HEK293 (cell line): ENCODE measurements around the gene NFE2L1.
A peak's percentile ranks its signal among the peaks of the same experiment; 100 is the strongest.

Experiments
- CTCF ChIA-PET: fragments of 350-600 bp; formaldehyde crosslinking; extraction: SDS; loops from one replicate; lab custom pipeline; 2021; ENCODE audit warnings: antibody characterized with exemption; lab: Yijun Ruan, JAX
- POLR2A ChIA-PET: fragments of 300-600 bp; formaldehyde crosslinking; extraction: SDS; loops from one replicate; lab custom pipeline; 2020; ENCODE audit warnings: antibody characterized with exemption, inconsistent platforms; lab: Yijun Ruan, JAX
- H3K27ac ChIP-seq: fragments of 200-500 bp; sonication (Bioruptor generic); 2 replicates; pipeline ENCODE4 v1.5.1; 2014; ENCODE audit warnings: low read depth, low read length, control low read depth, inconsistent platforms; ENCODE audit errors: extremely low read depth
- H3K36me3 ChIP-seq, 2 experiments: fragments of 200-500 bp in 1 of 2; sonication (Bioruptor generic) in 1 of 2; 1 replicate in 1 of 2; 2 replicates in 1 of 2; pipeline ENCODE4 v1.5.1; 2014 to 2017; ENCODE audit warnings: inconsistent platforms in 2 of 2, low read length in 2 of 2; ENCODE audit not compliant: control insufficient read depth in 2 of 2, insufficient read depth in 1 of 2
- H3K4me1 ChIP-seq: fragments of 200-500 bp; sonication (Bioruptor generic); 2 replicates; pipeline ENCODE4 v1.5.1; 2014; ENCODE audit warnings: mild to moderate bottlenecking, low read length, inconsistent platforms; ENCODE audit not compliant: control insufficient read depth, insufficient read depth
- H3K4me3 ChIP-seq: 2 replicates; pipeline ENCODE4 v1.5.1; 2011; ENCODE audit warnings: low read depth, mild to moderate bottlenecking, control low read depth, low read length, moderate library complexity
- H3K9me3 ChIP-seq: fragments of 200-500 bp; sonication (Bioruptor generic); 2 replicates; pipeline ENCODE4 v1.5.1; 2014; ENCODE audit warnings: low read depth, low read length, inconsistent platforms; ENCODE audit not compliant: control insufficient read depth, insufficient read depth
- MEIS1 ChIP-seq: sonication (generic); formaldehyde crosslinking; IDR thresholded peaks from 2 replicates; pipeline ENCODE4 v1.8.1; 2022; ENCODE audit warnings: missing genetic modification reagents, mild to moderate bottlenecking, borderline replicate concordance
- PRDM1 ChIP-seq: fragments of 450-650 bp; formaldehyde crosslinking; IDR thresholded peaks from 2 replicates; pipeline ENCODE4; 2016; ENCODE audit warnings: missing biosample characterization, missing genetic modification characterization
- TRIM28 ChIP-seq: IDR thresholded peaks from 2 replicates; pipeline ENCODE4 v1.6.1; 2011; ENCODE audit warnings: low read length, control low read depth, borderline replicate concordance
- ZFP3 ChIP-seq: fragments of 450-650 bp; formaldehyde crosslinking; IDR thresholded peaks from 2 replicates; pipeline ENCODE4 v1.5.1; 2016; ENCODE audit warnings: low read depth, missing biosample characterization, missing genetic modification characterization
- ZNF266 ChIP-seq: fragments of 450-650 bp; formaldehyde crosslinking; IDR thresholded peaks from 2 replicates; pipeline ENCODE4 v1.5.1; 2016; ENCODE audit warnings: missing biosample characterization, missing genetic modification characterization, low read depth
- ZNF292 ChIP-seq: fragments of 450-650 bp; formaldehyde crosslinking; IDR thresholded peaks from 2 replicates; pipeline ENCODE4 v1.5.1; 2016; ENCODE audit warnings: low read depth, missing biosample characterization, missing genetic modification characterization, borderline replicate concordance
- ZNF311 ChIP-seq: fragments of 450-650 bp; formaldehyde crosslinking; IDR thresholded peaks from 2 replicates; pipeline ENCODE4 v1.5.1; 2017; ENCODE audit warnings: missing biosample characterization, missing genetic modification characterization, borderline replicate concordance
- ZNF366 ChIP-seq: fragments of 450-650 bp; formaldehyde crosslinking; conservative IDR thresholded peaks from 2 replicates; pipeline ENCODE4 v1.5.1; 2016; ENCODE audit warnings: missing biosample characterization, missing genetic modification characterization
- ZNF423 ChIP-seq: fragments of 450-650 bp; formaldehyde crosslinking; IDR thresholded peaks from 2 replicates; pipeline ENCODE4 v1.5.1; 2016; ENCODE audit warnings: missing biosample characterization, missing genetic modification characterization
- ZNF544 ChIP-seq: fragments of 450-650 bp; formaldehyde crosslinking; IDR thresholded peaks from 2 replicates; pipeline ENCODE4 v1.5.0; 2017; ENCODE audit warnings: missing biosample characterization, missing genetic modification characterization
- ZNF555 ChIP-seq: fragments of 450-650 bp; formaldehyde crosslinking; conservative IDR thresholded peaks from 2 replicates; pipeline ENCODE4 v1.5.1; 2017; ENCODE audit warnings: missing biosample characterization, mild to moderate bottlenecking, missing genetic modification characterization, inconsistent platforms
- ZNF610 ChIP-seq: fragments of 450-650 bp; formaldehyde crosslinking; IDR thresholded peaks from 2 replicates; pipeline ENCODE4 v1.5.1; 2016; ENCODE audit warnings: missing biosample characterization, missing genetic modification characterization, borderline replicate concordance
- ZNF621 ChIP-seq: fragments of 450-650 bp; formaldehyde crosslinking; IDR thresholded peaks from 2 replicates; pipeline ENCODE4 v1.5.1; 2017; ENCODE audit warnings: missing biosample characterization, missing genetic modification characterization
- ZNF629 ChIP-seq: fragments of 450-650 bp; formaldehyde crosslinking; IDR thresholded peaks from 2 replicates; pipeline ENCODE4 v1.5.1; 2017; ENCODE audit warnings: missing biosample characterization, missing genetic modification characterization
- ZNF792 ChIP-seq: fragments of 450-650 bp; formaldehyde crosslinking; IDR thresholded peaks from 2 replicates; pipeline ENCODE4 v1.5.1; 2016; ENCODE audit warnings: missing biosample characterization, missing genetic modification characterization
- TF ChIP-seq, protein P1 (sequence below): fragments of 450-650 bp; formaldehyde crosslinking; IDR thresholded peaks from 2 replicates; pipeline ENCODE4 v1.5.1; 2016; ENCODE audit warnings: missing biosample characterization, missing genetic modification characterization
- TF ChIP-seq, protein P2 (sequence below): fragments of 450-650 bp; formaldehyde crosslinking; IDR thresholded peaks from 2 replicates; pipeline ENCODE4 v1.5.1; 2016; ENCODE audit warnings: missing biosample characterization, missing genetic modification characterization
- TF ChIP-seq, protein P3 (sequence below): fragments of 450-650 bp; formaldehyde crosslinking; IDR thresholded peaks from 2 replicates; pipeline ENCODE4 v1.5.1; 2017; ENCODE audit warnings: missing biosample characterization, missing genetic modification characterization
- TF ChIP-seq, protein P4 (sequence below): fragments of 450-650 bp; formaldehyde crosslinking; IDR thresholded peaks from 2 replicates; pipeline ENCODE4 v1.5.0; 2017; ENCODE audit warnings: missing biosample characterization, missing genetic modification characterization, borderline replicate concordance
- TF ChIP-seq, protein P5 (sequence below): fragments of 450-650 bp; formaldehyde crosslinking; IDR thresholded peaks from 2 replicates; pipeline ENCODE4 v1.5.1; 2017; ENCODE audit warnings: missing biosample characterization, missing genetic modification characterization
- TF ChIP-seq, protein P6 (sequence below): fragments of 450-650 bp; formaldehyde crosslinking; IDR thresholded peaks from 2 replicates; pipeline ENCODE4 v1.5.1; 2016; ENCODE audit warnings: missing biosample characterization, missing genetic modification characterization

The NFE2L1 gene, protein sequence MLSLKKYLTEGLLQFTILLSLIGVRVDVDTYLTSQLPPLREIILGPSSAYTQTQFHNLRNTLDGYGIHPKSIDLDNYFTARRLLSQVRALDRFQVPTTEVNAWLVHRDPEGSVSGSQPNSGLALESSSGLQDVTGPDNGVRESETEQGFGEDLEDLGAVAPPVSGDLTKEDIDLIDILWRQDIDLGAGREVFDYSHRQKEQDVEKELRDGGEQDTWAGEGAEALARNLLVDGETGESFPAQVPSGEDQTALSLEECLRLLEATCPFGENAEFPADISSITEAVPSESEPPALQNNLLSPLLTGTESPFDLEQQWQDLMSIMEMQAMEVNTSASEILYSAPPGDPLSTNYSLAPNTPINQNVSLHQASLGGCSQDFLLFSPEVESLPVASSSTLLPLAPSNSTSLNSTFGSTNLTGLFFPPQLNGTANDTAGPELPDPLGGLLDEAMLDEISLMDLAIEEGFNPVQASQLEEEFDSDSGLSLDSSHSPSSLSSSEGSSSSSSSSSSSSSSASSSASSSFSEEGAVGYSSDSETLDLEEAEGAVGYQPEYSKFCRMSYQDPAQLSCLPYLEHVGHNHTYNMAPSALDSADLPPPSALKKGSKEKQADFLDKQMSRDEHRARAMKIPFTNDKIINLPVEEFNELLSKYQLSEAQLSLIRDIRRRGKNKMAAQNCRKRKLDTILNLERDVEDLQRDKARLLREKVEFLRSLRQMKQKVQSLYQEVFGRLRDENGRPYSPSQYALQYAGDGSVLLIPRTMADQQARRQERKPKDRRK

DNA sequence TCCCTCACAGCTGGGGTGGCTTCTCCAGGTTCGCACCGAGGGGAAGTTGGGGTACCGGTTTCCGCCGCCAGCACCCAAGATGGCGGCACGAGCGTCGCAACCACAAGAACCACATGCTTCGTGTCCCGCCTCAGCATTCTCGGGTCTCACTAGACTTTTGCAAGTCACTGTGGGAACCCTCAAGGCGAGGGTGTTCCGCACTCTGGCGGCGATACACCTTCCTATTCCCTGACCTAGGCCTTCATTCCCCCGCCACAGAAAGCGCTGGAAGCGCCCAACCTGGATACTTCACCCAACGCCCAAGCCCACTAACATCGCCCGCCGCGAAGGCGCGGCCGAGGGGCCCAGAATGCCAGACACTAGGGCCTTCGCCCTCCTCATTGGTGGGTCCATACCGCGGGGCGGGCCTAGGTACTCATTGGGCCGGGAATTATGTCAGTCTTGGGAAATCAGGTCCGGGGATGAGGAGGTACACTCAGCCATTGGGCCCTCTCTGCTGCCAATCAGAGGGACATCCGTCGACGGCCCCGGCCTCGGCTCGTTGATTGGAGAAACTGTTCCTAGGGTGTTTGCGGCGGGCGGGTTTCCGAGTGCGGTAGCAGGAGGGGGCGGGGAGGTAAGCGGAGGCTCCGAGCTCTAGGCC is at the start of gene NFE2L1:
Gene NFE2L1, plus strand, starts transcription at position 619 of the 643 bp plus-strand sequence. CDS start 2,760 bp downstream, outside the sequence.
- Histone ChIP-seq H3K27ac (peak within 1 kb of the TSS; percentile 97), H3K36me3 (peaks cover 0 to 25% of the 10 kb centered on the region in 2 experiments; a peak in 1 of 3 replicates), H3K4me1 (peaks cover 36% of the 10 kb centered on the region), H3K4me3 (peak within 1 kb of the TSS; percentile 83), H3K9me3 (no peaks in the 10 kb centered on the region)
- ChIA-PET POLR2A (interaction anchor here (0.6 to 3.0 kb wide), 37 partner anchors 8 to 1145 kb away, joined by 3 to 51 read pairs (median 5); partner anchors contain the start of genes ATP5MC1, CBX1, CDK5RAP3 and HOXB9), CTCF (interaction anchor here (0.6 to 4.1 kb wide), 14 partner anchors 10 to 761 kb away, joined by 3 to 30 read pairs (median 4); no protein-coding TSS in a partner anchor)
- TF ChIP-seq ZNF266 (tag by site-specific recombination) = no peak
- no peak for TF ChIP-seq ZNF423 (tag by site-specific recombination)
- TF ChIP-seq, protein P1, sequence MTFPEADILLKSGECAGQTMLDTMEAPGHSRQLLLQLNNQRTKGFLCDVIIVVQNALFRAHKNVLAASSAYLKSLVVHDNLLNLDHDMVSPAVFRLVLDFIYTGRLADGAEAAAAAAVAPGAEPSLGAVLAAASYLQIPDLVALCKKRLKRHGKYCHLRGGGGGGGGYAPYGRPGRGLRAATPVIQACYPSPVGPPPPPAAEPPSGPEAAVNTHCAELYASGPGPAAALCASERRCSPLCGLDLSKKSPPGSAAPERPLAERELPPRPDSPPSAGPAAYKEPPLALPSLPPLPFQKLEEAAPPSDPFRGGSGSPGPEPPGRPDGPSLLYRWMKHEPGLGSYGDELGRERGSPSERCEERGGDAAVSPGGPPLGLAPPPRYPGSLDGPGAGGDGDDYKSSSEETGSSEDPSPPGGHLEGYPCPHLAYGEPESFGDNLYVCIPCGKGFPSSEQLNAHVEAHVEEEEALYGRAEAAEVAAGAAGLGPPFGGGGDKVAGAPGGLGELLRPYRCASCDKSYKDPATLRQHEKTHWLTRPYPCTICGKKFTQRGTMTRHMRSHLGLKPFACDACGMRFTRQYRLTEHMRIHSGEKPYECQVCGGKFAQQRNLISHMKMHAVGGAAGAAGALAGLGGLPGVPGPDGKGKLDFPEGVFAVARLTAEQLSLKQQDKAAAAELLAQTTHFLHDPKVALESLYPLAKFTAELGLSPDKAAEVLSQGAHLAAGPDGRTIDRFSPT (tag by site-specific recombination) = no peak; the same call in none of the 2 replicates
- TF ChIP-seq, protein P2, sequence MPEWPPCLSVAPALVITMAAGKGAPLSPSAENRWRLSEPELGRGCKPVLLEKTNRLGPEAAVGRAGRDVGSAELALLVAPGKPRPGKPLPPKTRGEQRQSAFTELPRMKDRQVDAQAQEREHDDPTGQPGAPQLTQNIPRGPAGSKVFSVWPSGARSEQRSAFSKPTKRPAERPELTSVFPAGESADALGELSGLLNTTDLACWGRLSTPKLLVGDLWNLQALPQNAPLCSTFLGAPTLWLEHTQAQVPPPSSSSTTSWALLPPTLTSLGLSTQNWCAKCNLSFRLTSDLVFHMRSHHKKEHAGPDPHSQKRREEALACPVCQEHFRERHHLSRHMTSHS (tag by site-specific recombination) = no peak; the same call in 1 of the 2 replicates
- no peak for TF ChIP-seq ZNF555 (tag by site-specific recombination)
- TF ChIP-seq ZNF629 (tag by site-specific recombination) = peak; percentile 72
- TF ChIP-seq, protein P3, sequence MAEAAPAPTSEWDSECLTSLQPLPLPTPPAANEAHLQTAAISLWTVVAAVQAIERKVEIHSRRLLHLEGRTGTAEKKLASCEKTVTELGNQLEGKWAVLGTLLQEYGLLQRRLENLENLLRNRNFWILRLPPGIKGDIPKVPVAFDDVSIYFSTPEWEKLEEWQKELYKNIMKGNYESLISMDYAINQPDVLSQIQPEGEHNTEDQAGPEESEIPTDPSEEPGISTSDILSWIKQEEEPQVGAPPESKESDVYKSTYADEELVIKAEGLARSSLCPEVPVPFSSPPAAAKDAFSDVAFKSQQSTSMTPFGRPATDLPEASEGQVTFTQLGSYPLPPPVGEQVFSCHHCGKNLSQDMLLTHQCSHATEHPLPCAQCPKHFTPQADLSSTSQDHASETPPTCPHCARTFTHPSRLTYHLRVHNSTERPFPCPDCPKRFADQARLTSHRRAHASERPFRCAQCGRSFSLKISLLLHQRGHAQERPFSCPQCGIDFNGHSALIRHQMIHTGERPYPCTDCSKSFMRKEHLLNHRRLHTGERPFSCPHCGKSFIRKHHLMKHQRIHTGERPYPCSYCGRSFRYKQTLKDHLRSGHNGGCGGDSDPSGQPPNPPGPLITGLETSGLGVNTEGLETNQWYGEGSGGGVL (tag by site-specific recombination) = peak; percentile 59
- TF ChIP-seq PRDM1 (tag by site-specific recombination) = no peak
- TF ChIP-seq ZNF610 (tag by site-specific recombination) = peak; percentile 53; the same call in 1 of the 2 replicates
- TF ChIP-seq, protein P4, sequence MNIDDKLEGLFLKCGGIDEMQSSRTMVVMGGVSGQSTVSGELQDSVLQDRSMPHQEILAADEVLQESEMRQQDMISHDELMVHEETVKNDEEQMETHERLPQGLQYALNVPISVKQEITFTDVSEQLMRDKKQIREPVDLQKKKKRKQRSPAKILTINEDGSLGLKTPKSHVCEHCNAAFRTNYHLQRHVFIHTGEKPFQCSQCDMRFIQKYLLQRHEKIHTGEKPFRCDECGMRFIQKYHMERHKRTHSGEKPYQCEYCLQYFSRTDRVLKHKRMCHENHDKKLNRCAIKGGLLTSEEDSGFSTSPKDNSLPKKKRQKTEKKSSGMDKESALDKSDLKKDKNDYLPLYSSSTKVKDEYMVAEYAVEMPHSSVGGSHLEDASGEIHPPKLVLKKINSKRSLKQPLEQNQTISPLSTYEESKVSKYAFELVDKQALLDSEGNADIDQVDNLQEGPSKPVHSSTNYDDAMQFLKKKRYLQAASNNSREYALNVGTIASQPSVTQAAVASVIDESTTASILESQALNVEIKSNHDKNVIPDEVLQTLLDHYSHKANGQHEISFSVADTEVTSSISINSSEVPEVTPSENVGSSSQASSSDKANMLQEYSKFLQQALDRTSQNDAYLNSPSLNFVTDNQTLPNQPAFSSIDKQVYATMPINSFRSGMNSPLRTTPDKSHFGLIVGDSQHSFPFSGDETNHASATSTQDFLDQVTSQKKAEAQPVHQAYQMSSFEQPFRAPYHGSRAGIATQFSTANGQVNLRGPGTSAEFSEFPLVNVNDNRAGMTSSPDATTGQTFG (tag by site-specific recombination) = no peak
- TF ChIP-seq TRIM28 = no peak
- TF ChIP-seq ZFP3 (tag by site-specific recombination) = no peak
- no peak for TF ChIP-seq MEIS1 (CRISPR knock-in tag)
- no peak for TF ChIP-seq ZNF292 (tag by site-specific recombination)
- TF ChIP-seq, protein P5, sequence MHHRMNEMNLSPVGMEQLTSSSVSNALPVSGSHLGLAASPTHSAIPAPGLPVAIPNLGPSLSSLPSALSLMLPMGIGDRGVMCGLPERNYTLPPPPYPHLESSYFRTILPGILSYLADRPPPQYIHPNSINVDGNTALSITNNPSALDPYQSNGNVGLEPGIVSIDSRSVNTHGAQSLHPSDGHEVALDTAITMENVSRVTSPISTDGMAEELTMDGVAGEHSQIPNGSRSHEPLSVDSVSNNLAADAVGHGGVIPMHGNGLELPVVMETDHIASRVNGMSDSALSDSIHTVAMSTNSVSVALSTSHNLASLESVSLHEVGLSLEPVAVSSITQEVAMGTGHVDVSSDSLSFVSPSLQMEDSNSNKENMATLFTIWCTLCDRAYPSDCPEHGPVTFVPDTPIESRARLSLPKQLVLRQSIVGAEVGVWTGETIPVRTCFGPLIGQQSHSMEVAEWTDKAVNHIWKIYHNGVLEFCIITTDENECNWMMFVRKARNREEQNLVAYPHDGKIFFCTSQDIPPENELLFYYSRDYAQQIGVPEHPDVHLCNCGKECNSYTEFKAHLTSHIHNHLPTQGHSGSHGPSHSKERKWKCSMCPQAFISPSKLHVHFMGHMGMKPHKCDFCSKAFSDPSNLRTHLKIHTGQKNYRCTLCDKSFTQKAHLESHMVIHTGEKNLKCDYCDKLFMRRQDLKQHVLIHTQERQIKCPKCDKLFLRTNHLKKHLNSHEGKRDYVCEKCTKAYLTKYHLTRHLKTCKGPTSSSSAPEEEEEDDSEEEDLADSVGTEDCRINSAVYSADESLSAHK = peak; percentile 52
- TF ChIP-seq, protein P6, sequence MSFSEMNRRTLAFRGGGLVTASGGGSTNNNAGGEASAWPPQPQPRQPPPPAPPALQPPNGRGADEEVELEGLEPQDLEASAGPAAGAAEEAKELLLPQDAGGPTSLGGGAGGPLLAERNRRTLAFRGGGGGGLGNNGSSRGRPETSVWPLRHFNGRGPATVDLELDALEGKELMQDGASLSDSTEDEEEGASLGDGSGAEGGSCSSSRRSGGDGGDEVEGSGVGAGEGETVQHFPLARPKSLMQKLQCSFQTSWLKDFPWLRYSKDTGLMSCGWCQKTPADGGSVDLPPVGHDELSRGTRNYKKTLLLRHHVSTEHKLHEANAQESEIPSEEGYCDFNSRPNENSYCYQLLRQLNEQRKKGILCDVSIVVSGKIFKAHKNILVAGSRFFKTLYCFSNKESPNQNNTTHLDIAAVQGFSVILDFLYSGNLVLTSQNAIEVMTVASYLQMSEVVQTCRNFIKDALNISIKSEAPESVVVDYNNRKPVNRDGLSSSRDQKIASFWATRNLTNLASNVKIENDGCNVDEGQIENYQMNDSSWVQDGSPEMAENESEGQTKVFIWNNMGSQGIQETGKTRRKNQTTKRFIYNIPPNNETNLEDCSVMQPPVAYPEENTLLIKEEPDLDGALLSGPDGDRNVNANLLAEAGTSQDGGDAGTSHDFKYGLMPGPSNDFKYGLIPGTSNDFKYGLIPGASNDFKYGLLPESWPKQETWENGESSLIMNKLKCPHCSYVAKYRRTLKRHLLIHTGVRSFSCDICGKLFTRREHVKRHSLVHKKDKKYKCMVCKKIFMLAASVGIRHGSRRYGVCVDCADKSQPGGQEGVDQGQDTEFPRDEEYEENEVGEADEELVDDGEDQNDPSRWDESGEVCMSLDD (tag by site-specific recombination) = peak; percentile 99
- no peak for TF ChIP-seq ZNF366 (tag by site-specific recombination)
- no peak for TF ChIP-seq ZNF792 (tag by site-specific recombination)
- no peak for TF ChIP-seq ZNF621 (tag by site-specific recombination)
- no peak for TF ChIP-seq ZNF311 (tag by site-specific recombination)
- no peak for TF ChIP-seq ZNF544
